HepG2 (cell line): ENCODE measurements around the gene IFNL1.

Experiments
- AKAP8 ChIP-seq: sonication (generic); formaldehyde crosslinking; IDR thresholded peaks from 2 replicates; pipeline ENCODE4 v1.5.1; 2020; ENCODE audit warnings: mild to moderate bottlenecking, missing genetic modification reagents
- CEBPB ChIP-seq: IDR thresholded peaks from 2 replicates; pipeline ENCODE4 v1.6.1; 2011; ENCODE audit warnings: low read depth, low read length, improper control_type of control experiment, borderline replicate concordance
- EZH2 ChIP-seq: conservative IDR thresholded peaks from 2 replicates; pipeline ENCODE4 v1.6.1; 2012; ENCODE audit warnings: mild to moderate bottlenecking, low read depth, low read length, moderate library complexity
- POLR2AphosphoS5 ChIP-seq: IDR thresholded peaks from 2 replicates; pipeline ENCODE4 v1.6.1; 2012; ENCODE audit warnings: low read depth, low read length
- SP140L ChIP-seq: sonication (generic); formaldehyde crosslinking; IDR thresholded peaks from 2 replicates; pipeline ENCODE4 v1.4.0; 2020; ENCODE audit warnings: missing genetic modification reagents, borderline replicate concordance
- ZNF552 ChIP-seq: sonication (generic); formaldehyde crosslinking; IDR thresholded peaks from 2 replicates; pipeline ENCODE4 v1.9.0; 2022; ENCODE audit warnings: missing genetic modification reagents, mild to moderate bottlenecking, borderline replicate concordance
- ZNF670 ChIP-seq: sonication (generic); formaldehyde crosslinking; IDR thresholded peaks from 2 replicates; pipeline ENCODE4 v1.8.0; 2022; ENCODE audit warnings: mild to moderate bottlenecking, missing genetic modification reagents, borderline replicate concordance
- TF ChIP-seq, protein P1 (sequence below): sonication (generic); formaldehyde crosslinking; IDR thresholded peaks from 2 replicates; pipeline ENCODE4 v1.8.0; 2022; ENCODE audit warnings: mild to moderate bottlenecking, missing genetic modification reagents
- TF ChIP-seq, protein P2 (sequence below): sonication (generic); formaldehyde crosslinking; IDR thresholded peaks from 2 replicates; pipeline ENCODE4 v1.5.0; 2020; ENCODE audit warnings: mild to moderate bottlenecking, missing genetic modification reagents, moderate library complexity

DNA sequence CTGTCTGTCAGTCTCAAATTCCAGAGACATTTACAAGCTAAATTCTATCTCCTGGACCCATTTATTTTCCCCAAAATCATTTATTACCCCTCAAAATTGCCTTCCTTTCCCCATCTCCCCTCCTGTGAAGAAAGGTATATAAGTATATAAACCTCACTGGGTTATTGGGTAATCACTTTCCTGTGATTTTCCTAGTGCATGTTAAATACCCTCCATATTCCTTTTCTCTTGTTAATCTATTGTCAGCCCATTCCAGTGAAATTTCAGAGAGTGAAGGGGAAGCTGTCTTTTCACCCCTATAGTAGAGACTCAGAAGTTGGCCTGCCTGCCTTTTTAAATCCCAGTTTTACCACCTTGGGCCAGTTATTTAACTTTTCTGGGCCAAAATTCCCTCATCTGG is 9.9 kb downstream of the IFNL1 start:
- TF ChIP-seq, protein P1, sequence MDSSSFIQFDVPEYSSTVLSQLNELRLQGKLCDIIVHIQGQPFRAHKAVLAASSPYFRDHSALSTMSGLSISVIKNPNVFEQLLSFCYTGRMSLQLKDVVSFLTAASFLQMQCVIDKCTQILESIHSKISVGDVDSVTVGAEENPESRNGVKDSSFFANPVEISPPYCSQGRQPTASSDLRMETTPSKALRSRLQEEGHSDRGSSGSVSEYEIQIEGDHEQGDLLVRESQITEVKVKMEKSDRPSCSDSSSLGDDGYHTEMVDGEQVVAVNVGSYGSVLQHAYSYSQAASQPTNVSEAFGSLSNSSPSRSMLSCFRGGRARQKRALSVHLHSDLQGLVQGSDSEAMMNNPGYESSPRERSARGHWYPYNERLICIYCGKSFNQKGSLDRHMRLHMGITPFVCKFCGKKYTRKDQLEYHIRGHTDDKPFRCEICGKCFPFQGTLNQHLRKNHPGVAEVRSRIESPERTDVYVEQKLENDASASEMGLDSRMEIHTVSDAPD (CRISPR knock-in tag) = no peak
- no peak for TF ChIP-seq POLR2AphosphoS5
- no peak for TF ChIP-seq CEBPB
- TF ChIP-seq AKAP8 (CRISPR knock-in tag) = no peak
- no peak for TF ChIP-seq SP140L (CRISPR knock-in tag)
- no peak for TF ChIP-seq ZNF670
- no peak for TF ChIP-seq ZNF552 (CRISPR knock-in tag)
- TF ChIP-seq, protein P2, sequence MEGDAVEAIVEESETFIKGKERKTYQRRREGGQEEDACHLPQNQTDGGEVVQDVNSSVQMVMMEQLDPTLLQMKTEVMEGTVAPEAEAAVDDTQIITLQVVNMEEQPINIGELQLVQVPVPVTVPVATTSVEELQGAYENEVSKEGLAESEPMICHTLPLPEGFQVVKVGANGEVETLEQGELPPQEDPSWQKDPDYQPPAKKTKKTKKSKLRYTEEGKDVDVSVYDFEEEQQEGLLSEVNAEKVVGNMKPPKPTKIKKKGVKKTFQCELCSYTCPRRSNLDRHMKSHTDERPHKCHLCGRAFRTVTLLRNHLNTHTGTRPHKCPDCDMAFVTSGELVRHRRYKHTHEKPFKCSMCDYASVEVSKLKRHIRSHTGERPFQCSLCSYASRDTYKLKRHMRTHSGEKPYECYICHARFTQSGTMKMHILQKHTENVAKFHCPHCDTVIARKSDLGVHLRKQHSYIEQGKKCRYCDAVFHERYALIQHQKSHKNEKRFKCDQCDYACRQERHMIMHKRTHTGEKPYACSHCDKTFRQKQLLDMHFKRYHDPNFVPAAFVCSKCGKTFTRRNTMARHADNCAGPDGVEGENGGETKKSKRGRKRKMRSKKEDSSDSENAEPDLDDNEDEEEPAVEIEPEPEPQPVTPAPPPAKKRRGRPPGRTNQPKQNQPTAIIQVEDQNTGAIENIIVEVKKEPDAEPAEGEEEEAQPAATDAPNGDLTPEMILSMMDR (CRISPR knock-in tag) = no peak
- no peak for TF ChIP-seq EZH2
